Neural cell (in vitro differentiated cells): ENCODE measurements around the gene EVC. TPM values are rescaled to one million over a fixed set of nuclear protein-coding genes. Genes with fewer than 3 reads are reported as not detected.

ENCODE experiments used
- H2AFZ ChIP-seq: fragments of 200-600, 300-800 bp; sonication (generic), shearing (Covaris generic); 2 replicates; pipeline ENCODE4 v1.6.0; 2014; ENCODE audit warnings: low read depth, mild to moderate bottlenecking, antibody characterized with exemption, low read length, moderate library complexity
- H3F3A ChIP-seq: fragments of 200-600 bp; shearing (Covaris generic); 2 replicates; pipeline ENCODE4 v1.6.1; 2016; ENCODE audit warnings: mild to moderate bottlenecking, moderate library complexity, mixed read lengths, antibody characterized with exemption, low read length; ENCODE audit not compliant: insufficient read depth, poor library complexity, severe bottlenecking
- H3K27ac ChIP-seq: fragments of 200-600, 300-800 bp; sonication (generic), shearing (Covaris generic); 2 replicates; pipeline ENCODE4 v1.5.1; 2014; ENCODE audit warnings: mild to moderate bottlenecking, low read length, moderate library complexity
- H3K27me3 ChIP-seq: fragments of 300-800, 200-600 bp; sonication (generic), shearing (Covaris generic); 2 replicates; pipeline ENCODE4 v1.6.0; 2014; ENCODE audit warnings: mild to moderate bottlenecking, low read depth, low read length, moderate library complexity; ENCODE audit not compliant: insufficient read depth
- H3K36me3 ChIP-seq: fragments of 300-800, 200-600 bp; sonication (generic), shearing (Covaris generic); 2 replicates; pipeline ENCODE4 v1.5.1; 2014; ENCODE audit warnings: mild to moderate bottlenecking, antibody characterized with exemption, low read length, moderate library complexity; ENCODE audit not compliant: insufficient read depth
- H3K4me2 ChIP-seq: fragments of 300-800, 200-600 bp; sonication (generic), shearing (Covaris generic); 2 replicates; pipeline ENCODE4 v1.6.0; 2014; ENCODE audit warnings: mild to moderate bottlenecking, low read length
- H3K4me3 ChIP-seq: fragments of 300-800, 200-600 bp; sonication (generic), shearing (Covaris generic); 2 replicates; pipeline ENCODE4 v1.5.1; 2014; ENCODE audit warnings: mild to moderate bottlenecking, low read length, moderate library complexity
- H3K79me2 ChIP-seq: fragments of 200-600 bp; shearing (Covaris generic); replicated peaks from 2 replicates; pipeline ENCODE4 v1.6.0; 2014; ENCODE audit warnings: mild to moderate bottlenecking, low read length, moderate library complexity; ENCODE audit not compliant: insufficient read depth
- H3K9ac ChIP-seq: fragments of 300-800, 200-600 bp; sonication (generic), shearing (Covaris generic); 2 replicates; pipeline ENCODE4 v1.6.1; 2016; ENCODE audit warnings: mild to moderate bottlenecking, low read length, mixed read lengths
- H3K9me2 ChIP-seq: fragments of 200-600 bp; shearing (Covaris generic); 2 replicates; pipeline ENCODE4 v1.6.1; 2016; ENCODE audit warnings: mild to moderate bottlenecking, low read length, mixed read lengths; ENCODE audit not compliant: insufficient read depth
- H3K9me3 ChIP-seq: fragments of 200-600, 300-800 bp; sonication (generic), shearing (Covaris generic); 2 replicates; pipeline ENCODE4 v1.6.1; 2016; ENCODE audit warnings: mild to moderate bottlenecking, mixed run types, low read length, moderate library complexity, mixed read lengths
- H4K20me1 ChIP-seq: fragments of 200-600 bp; shearing (Covaris generic); 2 replicates; pipeline ENCODE4 v1.6.1; 2016; ENCODE audit warnings: mild to moderate bottlenecking, mixed run types; ENCODE audit not compliant: insufficient read depth
- CTCF ChIP-seq: fragments of 450-650 bp; IDR thresholded peaks from 2 replicates; pipeline ENCODE4 v1.5.1; 2014; ENCODE audit warnings: antibody characterized with exemption, mild to moderate bottlenecking, moderate library complexity; ENCODE audit not compliant: poor library complexity, severe bottlenecking
- EP300 ChIP-seq: fragments of 450-650 bp; conservative IDR thresholded peaks from 2 replicates; pipeline ENCODE4 v1.6.1; 2014; ENCODE audit warnings: antibody characterized with exemption, mild to moderate bottlenecking, moderate library complexity; ENCODE audit not compliant: poor library complexity, severe bottlenecking
- EZH2 ChIP-seq: fragments of 200-600, 300-800 bp; shearing (Covaris generic), sonication (generic); IDR thresholded peaks from 2 replicates; pipeline ENCODE4 v1.6.1; 2014; ENCODE audit warnings: antibody characterized with exemption, low read length, borderline replicate concordance, mild to moderate bottlenecking; ENCODE audit not compliant: insufficient read depth, poor library complexity, severe bottlenecking
- MXI1 ChIP-seq: fragments of 450-650 bp; conservative IDR thresholded peaks from 2 replicates; pipeline ENCODE4 v1.6.1; 2014; ENCODE audit warnings: antibody characterized with exemption, mild to moderate bottlenecking; ENCODE audit not compliant: poor library complexity, severe bottlenecking
- POLR2AphosphoS5 ChIP-seq: IDR thresholded peaks from 2 replicates; pipeline ENCODE4 v1.6.1; 2012
- RAD21 ChIP-seq: fragments of 450-650 bp; conservative IDR thresholded peaks from 2 replicates; pipeline ENCODE4 v1.6.1; 2014; ENCODE audit warnings: antibody characterized with exemption, mild to moderate bottlenecking, moderate library complexity
- SMC3 ChIP-seq: fragments of 450-650 bp; conservative IDR thresholded peaks from 2 replicates; pipeline ENCODE4 v1.6.1; 2014; ENCODE audit warnings: antibody characterized with exemption, mild to moderate bottlenecking, moderate library complexity; ENCODE audit not compliant: poor library complexity
- TAF1 ChIP-seq: IDR thresholded peaks from 2 replicates; pipeline ENCODE4 v1.6.1; 2012; ENCODE audit warnings: low read depth
- polyA plus RNA-seq: library from polyadenylated mRNA; depleted of rRNA; stranded (reverse); fragments of >200 nt; gene quantifications from 2 replicates; pipeline ENCODE4 v1.2.3, GENCODE V29; 2014
- TF ChIP-seq, protein P1 (sequence below): IDR thresholded peaks from 2 replicates; pipeline ENCODE4 v1.6.1; 2012; ENCODE audit warnings: borderline replicate concordance

Gene EVC
- polyA plus RNA-seq, 1 donor from 2014 or later = 0.48 TPM

GRCh38 chr4:5753766-5754528 is 42.9 kb downstream of the EVC start:
- Histone ChIP-seq H3K36me3 (no peaks in the 10 kb centered on the region), H3K9me3 (no peaks in the 10 kb centered on the region), H3F3A (no peaks in the 10 kb centered on the region), H3K4me2 (no peak overlapping the region), H3K27me3 (no peaks in the 10 kb centered on the region), H4K20me1 (no peaks in the 10 kb centered on the region), H3K9me2 (no peaks in the 10 kb centered on the region), H3K27ac (no peak overlapping the region), H3K4me3 (no peak overlapping the region), H3K9ac (no peak overlapping the region), H2AFZ (no peak overlapping the region), H3K79me2 (no peaks in the 10 kb centered on the region)
- TF ChIP-seq EZH2 = no peak
- TF ChIP-seq CTCF = no peak
- no peak for TF ChIP-seq SMC3
- no peak for TF ChIP-seq MXI1

GRCh38 chr4:5754529-5754881 is 43.5 kb downstream of the EVC start:
- no peak for TF ChIP-seq RAD21
- no peak for TF ChIP-seq CTCF
- TF ChIP-seq, protein P1, sequence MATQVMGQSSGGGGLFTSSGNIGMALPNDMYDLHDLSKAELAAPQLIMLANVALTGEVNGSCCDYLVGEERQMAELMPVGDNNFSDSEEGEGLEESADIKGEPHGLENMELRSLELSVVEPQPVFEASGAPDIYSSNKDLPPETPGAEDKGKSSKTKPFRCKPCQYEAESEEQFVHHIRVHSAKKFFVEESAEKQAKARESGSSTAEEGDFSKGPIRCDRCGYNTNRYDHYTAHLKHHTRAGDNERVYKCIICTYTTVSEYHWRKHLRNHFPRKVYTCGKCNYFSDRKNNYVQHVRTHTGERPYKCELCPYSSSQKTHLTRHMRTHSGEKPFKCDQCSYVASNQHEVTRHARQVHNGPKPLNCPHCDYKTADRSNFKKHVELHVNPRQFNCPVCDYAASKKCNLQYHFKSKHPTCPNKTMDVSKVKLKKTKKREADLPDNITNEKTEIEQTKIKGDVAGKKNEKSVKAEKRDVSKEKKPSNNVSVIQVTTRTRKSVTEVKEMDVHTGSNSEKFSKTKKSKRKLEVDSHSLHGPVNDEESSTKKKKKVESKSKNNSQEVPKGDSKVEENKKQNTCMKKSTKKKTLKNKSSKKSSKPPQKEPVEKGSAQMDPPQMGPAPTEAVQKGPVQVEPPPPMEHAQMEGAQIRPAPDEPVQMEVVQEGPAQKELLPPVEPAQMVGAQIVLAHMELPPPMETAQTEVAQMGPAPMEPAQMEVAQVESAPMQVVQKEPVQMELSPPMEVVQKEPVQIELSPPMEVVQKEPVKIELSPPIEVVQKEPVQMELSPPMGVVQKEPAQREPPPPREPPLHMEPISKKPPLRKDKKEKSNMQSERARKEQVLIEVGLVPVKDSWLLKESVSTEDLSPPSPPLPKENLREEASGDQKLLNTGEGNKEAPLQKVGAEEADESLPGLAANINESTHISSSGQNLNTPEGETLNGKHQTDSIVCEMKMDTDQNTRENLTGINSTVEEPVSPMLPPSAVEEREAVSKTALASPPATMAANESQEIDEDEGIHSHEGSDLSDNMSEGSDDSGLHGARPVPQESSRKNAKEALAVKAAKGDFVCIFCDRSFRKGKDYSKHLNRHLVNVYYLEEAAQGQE = no peak
- no peak for TF ChIP-seq EP300
- no peak for TF ChIP-seq EZH2
- no peak for TF ChIP-seq SMC3
- no peak for TF ChIP-seq MXI1
- TF ChIP-seq POLR2AphosphoS5 = no peak
- TF ChIP-seq TAF1 = no peak
- no peaks in the 10 kb centered on the region for H3K9me3 ChIP-seq
- no peaks in the 10 kb centered on the region for H3K36me3 ChIP-seq

More at GRCh38 chr4:5754529-5754881, 43.5 kb downstream of the EVC start:
- no peaks in the 10 kb centered on the region for H4K20me1 ChIP-seq
- H2AFZ ChIP-seq = no peak overlapping the region
- no peaks in the 10 kb centered on the region for H3F3A ChIP-seq
- H3K27ac ChIP-seq = no peak overlapping the region
- H3K9me2 ChIP-seq = no peaks in the 10 kb centered on the region
- no peaks in the 10 kb centered on the region for H3K27me3 ChIP-seq
- no peak overlapping the region for H3K4me3 ChIP-seq
- H3K4me2 ChIP-seq = no peak overlapping the region
- H3K9ac ChIP-seq = no peak overlapping the region
- H3K79me2 ChIP-seq = no peaks in the 10 kb centered on the region
